ENCODE measurements around the gene SOD2.
"Not testable (repeated sequence)": the region's sequence is repeated elsewhere in the genome, so short reads cannot be mapped to it uniquely, and the experiment has no call there.

The SOD2 gene

DNA sequence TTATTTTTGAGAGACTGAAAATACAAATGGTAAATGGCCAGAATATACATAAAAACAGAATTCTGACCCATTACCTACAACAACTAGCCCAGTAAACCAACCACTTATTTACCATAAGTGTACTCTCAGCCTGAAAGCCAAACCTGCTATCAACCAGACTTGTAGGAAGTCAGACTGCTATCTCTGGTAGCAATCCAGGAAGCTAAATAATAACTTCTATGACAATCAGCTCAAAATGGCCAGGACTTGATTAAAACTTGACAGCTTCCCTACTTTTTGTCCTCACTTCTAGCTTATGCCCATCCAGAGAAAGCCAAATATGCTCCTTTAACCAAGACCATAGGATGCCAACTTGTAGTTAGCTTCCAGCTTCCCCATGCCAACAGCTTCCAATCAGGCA is 29.6 kb upstream of the SOD2 start:
- H3K27ac ChIP-seq = no peak overlapping the region
- TF ChIP-seq, protein P1, sequence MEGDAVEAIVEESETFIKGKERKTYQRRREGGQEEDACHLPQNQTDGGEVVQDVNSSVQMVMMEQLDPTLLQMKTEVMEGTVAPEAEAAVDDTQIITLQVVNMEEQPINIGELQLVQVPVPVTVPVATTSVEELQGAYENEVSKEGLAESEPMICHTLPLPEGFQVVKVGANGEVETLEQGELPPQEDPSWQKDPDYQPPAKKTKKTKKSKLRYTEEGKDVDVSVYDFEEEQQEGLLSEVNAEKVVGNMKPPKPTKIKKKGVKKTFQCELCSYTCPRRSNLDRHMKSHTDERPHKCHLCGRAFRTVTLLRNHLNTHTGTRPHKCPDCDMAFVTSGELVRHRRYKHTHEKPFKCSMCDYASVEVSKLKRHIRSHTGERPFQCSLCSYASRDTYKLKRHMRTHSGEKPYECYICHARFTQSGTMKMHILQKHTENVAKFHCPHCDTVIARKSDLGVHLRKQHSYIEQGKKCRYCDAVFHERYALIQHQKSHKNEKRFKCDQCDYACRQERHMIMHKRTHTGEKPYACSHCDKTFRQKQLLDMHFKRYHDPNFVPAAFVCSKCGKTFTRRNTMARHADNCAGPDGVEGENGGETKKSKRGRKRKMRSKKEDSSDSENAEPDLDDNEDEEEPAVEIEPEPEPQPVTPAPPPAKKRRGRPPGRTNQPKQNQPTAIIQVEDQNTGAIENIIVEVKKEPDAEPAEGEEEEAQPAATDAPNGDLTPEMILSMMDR (conservative IDR thresholded peaks at IDR 0.05) = no peak

DNA sequence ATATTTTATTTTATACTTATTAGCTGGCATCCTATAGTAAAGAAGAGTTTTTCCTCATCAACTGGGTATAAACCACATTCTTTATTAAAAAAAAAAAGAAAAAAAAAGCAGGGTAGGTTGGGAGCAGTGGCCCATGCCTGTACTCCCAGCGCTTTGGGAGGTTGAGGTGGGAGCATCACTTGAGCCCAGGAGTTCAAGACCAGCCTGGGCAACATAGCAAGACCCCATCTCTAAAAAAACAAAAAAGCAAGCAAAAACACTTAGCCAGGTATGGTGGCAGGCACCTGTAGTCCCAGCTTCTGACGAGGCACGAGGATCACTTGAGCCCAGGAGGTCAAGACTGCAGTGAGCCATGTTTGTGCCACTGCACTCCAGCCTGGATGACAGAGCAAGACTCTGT is 28.9 kb upstream of the SOD2 start:
- H3K27ac ChIP-seq = not testable (repeated sequence)

DNA sequence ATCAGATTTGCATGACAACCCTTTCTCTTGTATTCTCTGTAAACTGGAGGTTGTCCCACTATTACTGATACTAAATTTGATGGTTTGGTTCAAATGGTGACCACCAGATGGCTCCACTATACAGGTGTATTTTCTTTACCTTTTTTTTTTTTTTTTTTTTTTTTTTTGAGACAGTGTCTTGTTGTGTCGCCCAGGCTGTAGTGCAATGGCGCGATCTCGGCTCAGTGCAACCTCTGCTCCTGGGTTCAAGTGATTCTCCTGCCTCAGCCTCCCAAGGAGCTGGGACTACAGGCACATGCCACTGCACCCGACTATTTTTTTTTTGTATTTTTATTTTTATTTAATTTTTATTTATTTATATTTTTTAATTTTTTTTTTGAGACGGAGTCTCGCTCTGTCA is 27.7 kb upstream of the SOD2 start:
- H3K27ac ChIP-seq = no peak overlapping the region
- TF ChIP-seq, protein P1 (conservative IDR thresholded peaks at IDR 0.05) = peak; percentile 75

DNA sequence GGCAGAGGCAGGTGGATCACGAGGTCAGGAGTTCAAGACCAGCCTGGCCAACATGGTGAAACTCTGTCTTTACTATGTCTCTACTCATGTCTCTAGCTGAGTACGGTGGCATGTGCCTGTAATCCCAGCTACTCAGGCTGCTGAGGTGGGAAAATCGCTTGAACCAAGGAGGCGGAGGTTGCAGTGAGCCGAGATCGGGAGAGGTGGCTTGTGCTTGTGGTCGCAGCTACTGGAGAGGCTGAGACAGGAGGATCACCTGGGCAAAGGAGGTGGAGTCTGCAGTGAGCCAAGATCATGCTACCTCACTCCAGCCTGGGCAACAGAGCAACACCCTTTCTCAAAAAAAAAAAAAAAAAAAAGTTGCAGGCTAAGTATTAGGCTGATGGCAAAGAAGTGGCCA is 26.2 kb upstream of the SOD2 start:
- TF ChIP-seq, protein P1 (conservative IDR thresholded peaks at IDR 0.05) = no peak
- no peak overlapping the region for H3K27ac ChIP-seq

- TF ChIP-seq, protein P1 (conservative IDR thresholded peaks at IDR 0.05) = no peak
- H3K27ac ChIP-seq = no peak overlapping the region
Measured at GRCh38 chr6:159718634-159719033, 25.6 kb upstream of the SOD2 start.

DNA sequence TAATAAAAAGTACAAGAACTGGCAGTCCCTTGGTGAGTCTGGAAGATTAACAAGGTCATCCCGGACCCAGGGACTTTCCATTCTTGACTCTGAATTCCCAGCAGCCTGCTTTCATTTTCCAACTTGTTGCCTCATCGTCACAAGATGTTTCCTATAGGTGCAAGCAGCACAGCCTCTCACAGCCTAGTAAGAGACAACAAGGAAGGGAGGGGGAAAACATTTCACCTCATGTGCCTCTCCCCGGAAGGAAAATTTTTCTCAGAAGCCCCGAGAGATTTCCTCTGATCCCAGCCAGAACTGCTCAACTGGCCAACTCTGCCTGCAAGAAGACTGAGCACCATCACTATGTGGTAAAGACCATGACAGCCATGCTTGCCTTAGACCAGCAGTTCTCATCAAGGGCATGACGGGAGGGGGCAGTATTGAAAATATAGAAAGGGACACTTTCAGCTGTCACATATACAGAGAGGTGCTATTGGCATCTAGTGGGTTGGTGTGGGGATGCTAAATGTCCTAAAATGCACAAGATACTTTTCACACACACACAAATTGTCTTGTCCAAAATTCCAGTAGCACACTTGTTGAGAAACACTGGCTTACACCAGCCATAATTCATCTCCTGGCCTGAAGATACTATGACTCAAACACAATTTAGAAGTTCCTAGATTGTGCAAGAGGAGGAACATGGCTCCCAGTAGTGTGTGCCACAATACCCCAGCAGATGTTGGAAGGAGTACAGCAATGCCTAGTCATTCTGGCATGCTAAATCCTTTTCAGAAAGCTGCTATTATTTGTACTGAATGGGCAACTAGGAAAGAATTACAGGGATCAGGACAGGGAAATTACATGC is 23.4 kb upstream of the SOD2 start:
- no peak overlapping the region for H3K27ac ChIP-seq
- TF ChIP-seq, protein P1 (conservative IDR thresholded peaks at IDR 0.05) = no peak

GRCh38 chr6:159715605-159716004 is 22.6 kb upstream of the SOD2 start:
- no peak overlapping the region for H3K27ac ChIP-seq
- TF ChIP-seq, protein P1 (conservative IDR thresholded peaks at IDR 0.05) = no peak

- H3K27ac ChIP-seq = no peak overlapping the region
- TF ChIP-seq, protein P1 (conservative IDR thresholded peaks at IDR 0.05) = no peak
Measured at GRCh38 chr6:159715166-159715565, 22.1 kb upstream of the SOD2 start.

Measured in VCaP (cell line).